ENCODE measurements around the gene WNT3A.

WNT3A gene

GRCh38 chr1:227999056-227999930 lies 7.5 kb upstream of the WNT3A start:
- DNase-seq (ENCODE audit: low read depth in 2 of 2) = peak; percentile 14 to 25

- no peak for DNase-seq (ENCODE audit: low read depth in 2 of 2)
Measured at GRCh38 chr1:228000416-228000815, 6.4 kb upstream of the WNT3A start.

- no peak for DNase-seq (ENCODE audit: low read depth in 2 of 2)
Measured at GRCh38 chr1:228000836-228001563, 5.8 kb upstream of the WNT3A start.

GRCh38 chr1:228001738-228002535 lies 4.9 kb upstream of the WNT3A start:
- DNase-seq (ENCODE audit: low read depth in 2 of 2) = no peak

GRCh38 chr1:228002792-228003191 lies 4.0 kb upstream of the WNT3A start:
- no peak for DNase-seq (ENCODE audit: low read depth in 2 of 2)

GRCh38 chr1:228003461-228004330 lies 3.1 kb upstream of the WNT3A start:
- DNase-seq (ENCODE audit: low read depth in 2 of 2) = no peak

- no peak for DNase-seq (ENCODE audit: low read depth in 2 of 2)
Measured at GRCh38 chr1:228004331-228004855, 2.4 kb upstream of the WNT3A start.

GRCh38 chr1:228004856-228005462 lies 1.8 kb upstream of the WNT3A start:
- DNase-seq (ENCODE audit: low read depth in 2 of 2) = no peak

GRCh38 chr1:228005511-228006033 lies 1.2 kb upstream of the WNT3A start:
- no peak for DNase-seq (ENCODE audit: low read depth in 2 of 2)

- no peak for DNase-seq (ENCODE audit: low read depth in 2 of 2)
Measured at GRCh38 chr1:228006034-228006785, 588 bp upstream of the WNT3A start.

GRCh38 chr1:228007049-228007800 lies 427 bp downstream of the WNT3A start:
- DNase-seq (ENCODE audit: low read depth in 2 of 2) = no peak

GRCh38 chr1:228007801-228008341 lies 1.1 kb downstream of the WNT3A start:
- no peak for DNase-seq (ENCODE audit: low read depth in 2 of 2)

GRCh38 chr1:228008391-228009115 lies 1.8 kb downstream of the WNT3A start:
- DNase-seq (ENCODE audit: low read depth in 2 of 2) = no peak

- no peak for DNase-seq (ENCODE audit: low read depth in 2 of 2)
Measured at GRCh38 chr1:228009116-228009827, 2.5 kb downstream of the WNT3A start.

GRCh38 chr1:228009828-228010775 lies 3.3 kb downstream of the WNT3A start:
- DNase-seq (ENCODE audit: low read depth in 2 of 2) = no peak

- no peak for DNase-seq (ENCODE audit: low read depth in 2 of 2)
Measured at GRCh38 chr1:228010921-228011320, 4.1 kb downstream of the WNT3A start.
